Measurements from ENCODE around the gene NTN1. TPM values are rescaled to one million over a fixed set of nuclear protein-coding genes. Genes with fewer than 3 reads are reported as not detected.
A peak's percentile ranks its signal among the peaks of the same experiment; 100 is the strongest.

The NTN1 gene
- total and polyA plus RNA-seq, 2 donors from 2014 or later, result 1.8 TPM

- no peak overlapping the region for H3K27ac ChIP-seq (ENCODE audit: low read depth in 2 of 2, low read length in 2 of 2)
- FAIRE-seq (no peak), DNase-seq (peak; percentile 73 to 94 (median 86))
- no peaks in the 10 kb centered on the region for H3K27me3 ChIP-seq (ENCODE audit: control insufficient read depth, insufficient read depth, low read length)
- no peaks in the 10 kb centered on the region for H3K9me3 ChIP-seq (ENCODE audit: control insufficient read depth in 2 of 3, insufficient read depth in 1 of 3, low read length in 3 of 3)
- no peaks in the 10 kb centered on the region for H3K36me3 ChIP-seq (ENCODE audit: control insufficient read depth in 2 of 3, insufficient read depth in 3 of 3, low read length in 3 of 3)
- H3K4me3 ChIP-seq (ENCODE audit: low read length in 3 of 3), result no peak overlapping the region
- intact Hi-C loops (cut with DNase I), result no loop called here
- H3K4me1 ChIP-seq (ENCODE audit: control insufficient read depth in 2 of 3, insufficient read depth in 2 of 3, low read depth in 1 of 3, low read length in 3 of 3), result no peaks in the 10 kb centered on the region
- H3K9ac ChIP-seq (ENCODE audit: low read length in 3 of 3), result no peak overlapping the region
- TF ChIP-seq CTCF (IDR thresholded peaks at IDR 0.05; ENCODE audit: borderline replicate concordance, extremely low read depth, insufficient read depth), result no peak
Measured at GRCh38 chr17:9232591-9233270, 211.4 kb downstream of the NTN1 start.

DNA sequence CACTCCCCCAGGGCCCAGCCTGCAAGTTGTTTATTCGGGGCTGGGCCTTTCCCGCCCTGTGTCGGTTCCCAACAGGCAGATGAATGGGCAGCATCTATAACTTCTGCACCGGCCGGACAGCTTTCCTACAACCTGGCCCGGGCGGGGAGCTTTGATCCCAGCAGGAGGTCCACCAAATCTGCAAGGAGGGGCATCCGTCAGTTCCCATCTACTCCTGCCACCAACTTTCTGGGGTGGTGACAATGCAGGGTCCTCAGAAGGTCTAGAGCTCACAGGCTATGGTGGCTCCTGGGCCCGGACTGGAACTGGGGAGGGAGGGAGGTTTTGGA lies 211.9 kb downstream of the NTN1 start:
- H3K27ac ChIP-seq (ENCODE audit: low read depth in 2 of 2, low read length in 2 of 2), result no peak overlapping the region
- intact Hi-C loops (cut with DNase I), result no loop called here

DNA sequence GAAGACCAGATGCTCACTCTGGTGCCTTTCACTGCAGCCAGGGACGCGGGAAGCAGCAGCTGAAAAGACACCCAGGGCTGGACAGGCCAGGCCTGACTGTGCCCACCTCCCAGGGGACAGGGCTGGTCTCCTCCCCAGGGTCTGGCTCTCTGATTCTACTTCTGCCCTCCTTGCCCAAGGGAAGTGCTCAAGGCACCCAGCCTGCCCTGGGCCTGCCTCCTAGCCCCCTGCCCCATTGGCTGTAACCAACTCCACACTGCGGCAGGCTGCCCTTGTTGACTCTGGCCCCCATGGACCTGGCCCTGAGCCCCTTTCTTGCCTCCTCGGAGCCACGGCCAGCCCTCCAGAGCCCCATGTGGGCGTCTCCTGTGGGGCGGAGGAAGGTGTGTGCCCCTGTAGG lies 212.5 kb downstream of the NTN1 start:
- Histone ChIP-seq H3K9ac (ENCODE audit: low read length in 3 of 3) (no peak overlapping the region), H3K36me3 (ENCODE audit: control insufficient read depth in 2 of 3, insufficient read depth in 3 of 3, low read length in 3 of 3) (no peaks in the 10 kb centered on the region), H3K27me3 (ENCODE audit: control insufficient read depth, insufficient read depth, low read length) (no peaks in the 10 kb centered on the region), H3K9me3 (ENCODE audit: control insufficient read depth in 2 of 3, insufficient read depth in 1 of 3, low read length in 3 of 3) (no peaks in the 10 kb centered on the region), H3K27ac (ENCODE audit: low read depth in 2 of 2, low read length in 2 of 2) (no peak overlapping the region), H3K4me3 (ENCODE audit: low read length in 3 of 3) (no peak overlapping the region), H3K4me1 (ENCODE audit: control insufficient read depth in 2 of 3, insufficient read depth in 2 of 3, low read depth in 1 of 3, low read length in 3 of 3) (no peaks in the 10 kb centered on the region)
- DNase-seq, result peak in 1 of 5 donors; percentile 61
- FAIRE-seq, result no peak
- intact Hi-C loops (cut with DNase I), result no loop called here
- TF ChIP-seq CTCF (IDR thresholded peaks at IDR 0.05; ENCODE audit: borderline replicate concordance, extremely low read depth, insufficient read depth), result no peak

More for the DNA sequence above, 211.9 kb downstream of the NTN1 start:
- TF ChIP-seq CTCF (IDR thresholded peaks at IDR 0.05; ENCODE audit: borderline replicate concordance, extremely low read depth, insufficient read depth), result no peak
- Histone ChIP-seq H3K9me3 (ENCODE audit: control insufficient read depth in 2 of 3, insufficient read depth in 1 of 3, low read length in 3 of 3) (no peaks in the 10 kb centered on the region), H3K9ac (ENCODE audit: low read length in 3 of 3) (no peak overlapping the region), H3K27me3 (ENCODE audit: control insufficient read depth, insufficient read depth, low read length) (no peaks in the 10 kb centered on the region), H3K4me3 (ENCODE audit: low read length in 3 of 3) (no peak overlapping the region), H3K36me3 (ENCODE audit: control insufficient read depth in 2 of 3, insufficient read depth in 3 of 3, low read length in 3 of 3) (no peaks in the 10 kb centered on the region), H3K4me1 (ENCODE audit: control insufficient read depth in 2 of 3, insufficient read depth in 2 of 3, low read depth in 1 of 3, low read length in 3 of 3) (no peaks in the 10 kb centered on the region)
- no peak for FAIRE-seq
- DNase-seq, result no peak
